Stimulated activated CD4-positive, alpha-beta T cell treated with anti-CD3 and anti-CD28 coated beads, TNF-alpha, amount 100 ng/mL, for 48 hours (primary cell): ENCODE measurements around the gene AGXT.

Source experiments
- DNase-seq, 3 donors: peaks; one replicate each; pipeline ENCODE4 v3.0.0-alpha.2; 2020; ENCODE audit warnings: low read depth in 3 of 3

AGXT gene

DNA sequence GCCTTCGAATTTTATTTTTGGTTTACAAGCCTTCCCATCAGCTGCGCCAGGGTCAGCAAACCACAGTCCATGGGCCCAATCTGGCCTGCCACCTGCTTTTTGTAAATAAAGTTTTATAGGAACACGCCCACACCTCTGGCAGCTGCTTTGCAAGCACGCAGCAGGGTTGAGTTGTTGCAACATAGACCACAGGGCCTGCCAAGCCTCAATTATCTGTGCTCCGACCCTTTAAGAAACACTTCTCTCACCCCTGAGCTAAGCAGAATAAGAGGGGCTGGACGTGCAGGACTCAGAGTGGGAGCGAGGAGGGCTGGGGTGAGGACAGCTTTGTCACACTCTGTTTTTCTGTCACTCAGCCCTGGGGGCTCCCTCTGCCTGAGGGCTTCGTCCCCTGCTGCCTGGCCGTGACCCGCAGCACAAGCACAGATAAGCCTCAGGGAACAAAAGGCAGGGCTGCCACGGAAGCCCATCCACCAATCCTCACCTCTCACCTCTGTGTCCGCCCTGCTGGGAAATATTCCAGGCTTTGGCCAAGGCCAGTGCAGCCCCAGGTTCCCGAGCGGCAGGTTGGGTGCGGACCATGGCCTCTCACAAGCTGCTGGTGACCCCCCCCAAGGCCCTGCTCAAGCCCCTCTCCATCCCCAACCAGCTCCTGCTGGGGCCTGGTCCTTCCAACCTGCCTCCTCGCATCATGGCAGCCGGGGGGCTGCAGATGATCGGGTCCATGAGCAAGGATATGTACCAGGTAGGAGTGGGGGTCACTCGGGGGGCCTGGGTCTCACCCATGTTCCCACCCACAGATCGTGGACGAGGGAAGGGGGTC is at the start of gene AGXT:
TSS of gene AGXT (plus strand) at position 539 of the 823 bp plus-strand sequence. CDS start at position 581, 42 bp downstream.
- no peak for DNase-seq

GRCh38 chr2:240819126-240819857 is 49.3 kb upstream of the AGXT start:
- DNase-seq: no peak

DNA sequence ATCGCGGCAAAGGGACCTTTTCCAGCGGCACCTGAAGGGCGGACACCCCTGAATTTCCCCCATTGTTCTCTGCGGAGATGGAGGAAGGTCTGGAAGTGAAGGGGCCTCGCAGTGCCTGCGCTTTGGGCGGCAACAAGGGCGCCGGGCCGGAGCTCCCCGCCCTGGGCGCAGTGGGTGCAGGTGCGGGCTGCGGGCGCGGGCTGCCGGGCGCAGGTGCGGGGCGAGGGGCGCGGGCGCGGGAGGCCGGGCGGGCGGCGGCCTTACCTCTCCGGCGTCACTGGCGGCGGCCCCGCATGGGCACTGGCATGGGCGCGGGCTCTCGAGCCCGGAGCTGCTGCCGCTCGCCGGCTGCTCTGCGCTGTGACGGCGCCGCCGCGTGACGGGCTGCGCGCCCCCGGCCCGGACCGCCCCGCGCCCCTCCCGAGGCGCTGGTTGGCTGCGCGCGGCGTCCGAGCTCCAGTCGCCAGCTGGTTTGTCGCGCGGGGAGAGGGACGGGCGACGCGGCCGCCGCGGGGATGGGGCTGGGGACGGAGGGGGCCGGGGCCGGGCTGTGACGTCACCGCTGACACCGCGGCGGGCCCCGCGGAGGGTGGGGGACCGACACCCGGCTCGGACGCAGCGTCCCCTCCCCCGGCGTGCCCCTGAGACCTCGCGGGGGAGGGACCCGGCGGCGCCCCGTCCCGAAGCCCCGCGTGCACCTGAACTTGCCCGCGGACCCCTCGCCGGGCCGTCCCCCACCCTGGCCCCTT is 48.6 kb upstream of the AGXT start, which contains the start of gene KIF1A:
TSS of gene KIF1A (minus strand) at position 362 of the 749 bp plus-strand sequence. CDS start 22,467 bp downstream, outside the sequence.
- no peak for DNase-seq

DNA sequence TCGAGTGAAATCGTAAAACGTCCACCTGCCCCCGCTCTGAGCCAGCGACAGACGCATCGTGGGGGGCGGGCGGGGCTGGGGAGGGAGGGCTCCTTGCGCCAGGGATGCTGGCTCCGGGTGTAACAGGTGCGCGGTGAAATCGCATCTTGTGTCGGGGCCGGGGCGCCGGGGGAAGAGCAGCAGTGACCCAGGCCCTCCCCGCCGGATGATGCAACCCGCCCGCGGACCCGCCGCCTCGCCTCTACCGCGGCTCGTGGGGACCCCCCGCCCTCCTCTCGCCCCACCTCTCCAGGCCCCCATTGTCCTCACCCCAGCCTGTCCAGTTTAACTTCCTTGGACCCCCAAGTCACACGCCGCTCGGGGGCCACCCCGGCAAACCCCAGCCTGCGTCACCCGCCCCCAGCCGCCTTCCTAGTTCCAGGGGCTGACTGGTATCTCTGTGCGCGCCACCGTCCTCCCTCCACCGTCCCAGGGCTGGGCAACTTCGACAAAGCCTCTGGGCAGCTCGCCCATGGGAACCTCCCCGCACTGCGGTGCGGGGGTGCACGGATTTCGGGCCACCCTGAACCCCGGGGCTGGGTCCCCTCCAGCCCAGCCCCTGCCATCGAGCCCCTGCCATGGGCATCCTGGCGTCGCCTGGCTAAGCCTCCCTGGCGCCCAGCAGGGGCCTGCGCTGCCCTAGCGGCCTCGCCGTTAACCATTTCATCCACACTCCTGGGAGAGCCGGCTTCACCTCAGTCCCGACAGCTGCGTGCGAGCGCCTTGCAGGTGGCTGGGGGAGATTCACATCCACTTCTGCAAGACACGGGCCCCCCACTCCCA is 47.8 kb upstream of the AGXT start:
- no peak for DNase-seq

GRCh38 chr2:240821429-240821778 is 47.2 kb upstream of the AGXT start:
- DNase-seq: no peak

- DNase-seq: no peak
These were observed 46.3 kb upstream of the AGXT start for GRCh38 chr2:240822280-240822847.

DNA sequence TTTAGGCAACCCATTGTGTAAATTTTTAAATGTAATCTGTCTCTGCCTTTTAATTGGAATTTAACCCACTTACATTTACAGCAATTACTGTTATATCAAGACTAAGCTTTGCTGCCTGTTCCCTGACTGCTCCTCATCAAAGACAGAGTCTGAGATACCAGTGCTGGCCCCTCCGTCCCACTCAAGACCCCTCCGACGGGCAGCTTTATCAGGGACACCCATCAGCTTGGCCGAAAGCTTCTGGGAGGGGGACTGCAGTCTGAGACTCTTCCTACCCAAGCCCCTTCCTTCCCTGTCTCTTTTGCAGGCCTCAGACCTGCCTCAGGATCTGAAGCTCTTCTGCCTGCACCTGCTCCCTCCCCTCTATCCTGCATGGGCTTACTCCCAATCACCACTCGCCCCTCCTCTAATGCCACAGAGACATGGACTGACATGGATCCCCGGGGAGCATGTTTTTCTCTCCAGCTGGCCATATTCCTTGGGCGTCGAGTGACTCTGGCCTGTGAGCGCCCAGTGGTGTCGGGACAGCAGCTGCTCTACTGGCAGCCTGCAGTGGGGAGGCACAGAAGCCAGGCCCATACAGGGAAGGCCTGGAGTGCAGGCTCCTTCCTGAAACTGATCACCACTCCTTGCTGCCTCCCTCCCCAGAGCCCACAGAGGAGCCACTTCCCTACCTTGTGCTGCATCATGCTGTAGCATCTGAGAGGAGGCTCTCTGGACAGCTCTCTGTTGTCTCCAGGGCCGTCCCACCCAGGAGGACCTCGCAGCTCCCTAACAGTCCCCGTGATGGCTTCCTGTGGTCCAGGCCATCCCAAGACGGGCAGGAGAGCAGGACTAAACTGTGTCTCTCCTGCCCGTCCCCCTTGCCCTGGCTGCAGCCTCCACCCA is 44.9 kb upstream of the AGXT start:
- DNase-seq: no peak

DNA sequence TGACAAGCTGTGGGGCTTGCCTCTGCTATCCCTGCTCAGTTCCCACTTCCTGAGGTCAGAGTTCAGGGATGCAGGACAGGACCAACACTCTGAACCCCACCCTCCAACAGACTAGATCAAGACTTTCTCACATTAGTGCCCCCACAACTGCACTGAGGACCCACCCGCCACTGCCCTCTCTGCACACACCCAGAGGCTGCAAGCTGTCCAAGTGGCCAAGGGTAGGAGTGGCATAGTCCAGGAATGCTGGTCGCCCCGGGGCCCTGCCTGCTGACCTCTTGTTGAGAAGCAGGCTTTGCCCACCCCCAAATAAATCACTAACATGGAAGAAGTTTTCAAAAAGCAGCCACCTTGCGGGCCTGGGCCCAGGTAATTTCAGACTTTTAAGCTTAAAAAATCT is 43.1 kb upstream of the AGXT start:
- no peak for DNase-seq

- no peak for DNase-seq
These were observed 36.9 kb upstream of the AGXT start for GRCh38 chr2:240831594-240832204.

GRCh38 chr2:240832205-240832727 is 36.4 kb upstream of the AGXT start:
- DNase-seq: peak; percentile 86 to 96 (median 93)

GRCh38 chr2:240832921-240833494 is 35.6 kb upstream of the AGXT start:
- no peak for DNase-seq

GRCh38 chr2:240833724-240834285 is 34.8 kb upstream of the AGXT start:
- no peak for DNase-seq

DNA sequence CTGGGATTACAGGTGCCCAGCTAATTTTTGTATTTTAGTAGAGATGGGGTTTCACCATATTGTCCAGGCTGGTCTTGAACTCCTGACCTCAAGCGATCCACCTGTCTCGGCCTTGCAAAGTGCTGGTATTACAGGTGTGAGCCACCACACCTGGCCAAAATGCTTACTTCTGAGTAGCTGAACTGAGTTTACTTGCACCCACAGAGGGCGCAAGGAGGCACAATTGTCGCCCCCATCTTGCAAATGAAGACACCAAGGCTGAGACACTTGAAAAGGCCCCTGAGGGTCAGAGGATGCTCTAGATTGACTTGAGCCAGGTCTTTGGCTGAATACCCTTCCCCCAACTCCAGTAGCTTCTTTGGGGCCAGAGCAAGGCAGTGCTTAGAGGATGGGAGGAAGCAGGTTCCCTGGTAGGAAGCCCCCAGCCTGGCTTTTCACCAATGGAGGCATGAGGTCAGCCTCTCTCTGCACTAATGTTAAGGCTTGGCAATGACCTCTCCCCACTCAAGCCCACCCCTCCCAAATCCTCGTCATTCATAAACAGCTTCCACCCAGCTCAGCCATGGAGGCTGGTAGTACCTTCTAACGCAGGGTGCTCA is 34.1 kb upstream of the AGXT start:
- no peak for DNase-seq

GRCh38 chr2:240835528-240835927 is 33.1 kb upstream of the AGXT start:
- no peak for DNase-seq

- no peak for DNase-seq
These were observed 31.7 kb upstream of the AGXT start for GRCh38 chr2:240836781-240837467.

GRCh38 chr2:240837621-240838020 is 31.0 kb upstream of the AGXT start:
- DNase-seq: no peak
